PC-9 (cell line): ENCODE measurements around the gene NIBAN1.

Experiments used
- EZH2 ChIP-seq: fragments of 200-600 bp; sonication (generic); IDR thresholded peaks from 2 replicates; pipeline ENCODE4 v1.8.0; 2017; ENCODE audit warnings: antibody characterized with exemption, low read depth
- TF ChIP-seq, protein P1 (sequence below): fragments of 200-600 bp; sonication (generic); conservative IDR thresholded peaks from 2 replicates; pipeline ENCODE4 v1.6.1; 2017; ENCODE audit warnings: mixed run types, antibody characterized with exemption, mild to moderate bottlenecking, moderate library complexity

GRCh38 chr1:184937729-184938128 is 36.6 kb downstream of the NIBAN1 start:
- TF ChIP-seq, protein P1, sequence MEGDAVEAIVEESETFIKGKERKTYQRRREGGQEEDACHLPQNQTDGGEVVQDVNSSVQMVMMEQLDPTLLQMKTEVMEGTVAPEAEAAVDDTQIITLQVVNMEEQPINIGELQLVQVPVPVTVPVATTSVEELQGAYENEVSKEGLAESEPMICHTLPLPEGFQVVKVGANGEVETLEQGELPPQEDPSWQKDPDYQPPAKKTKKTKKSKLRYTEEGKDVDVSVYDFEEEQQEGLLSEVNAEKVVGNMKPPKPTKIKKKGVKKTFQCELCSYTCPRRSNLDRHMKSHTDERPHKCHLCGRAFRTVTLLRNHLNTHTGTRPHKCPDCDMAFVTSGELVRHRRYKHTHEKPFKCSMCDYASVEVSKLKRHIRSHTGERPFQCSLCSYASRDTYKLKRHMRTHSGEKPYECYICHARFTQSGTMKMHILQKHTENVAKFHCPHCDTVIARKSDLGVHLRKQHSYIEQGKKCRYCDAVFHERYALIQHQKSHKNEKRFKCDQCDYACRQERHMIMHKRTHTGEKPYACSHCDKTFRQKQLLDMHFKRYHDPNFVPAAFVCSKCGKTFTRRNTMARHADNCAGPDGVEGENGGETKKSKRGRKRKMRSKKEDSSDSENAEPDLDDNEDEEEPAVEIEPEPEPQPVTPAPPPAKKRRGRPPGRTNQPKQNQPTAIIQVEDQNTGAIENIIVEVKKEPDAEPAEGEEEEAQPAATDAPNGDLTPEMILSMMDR, result no peak
- no peak for TF ChIP-seq EZH2
